ENCODE data around the gene CNN3. TPM values are rescaled to one million over a fixed set of nuclear protein-coding genes. Genes with fewer than 3 reads are reported as not detected.

The CNN3 gene
- total RNA-seq, 4 donors from 2014 or later: 22.4 to 96.2 (median 59.7) TPM

DNA sequence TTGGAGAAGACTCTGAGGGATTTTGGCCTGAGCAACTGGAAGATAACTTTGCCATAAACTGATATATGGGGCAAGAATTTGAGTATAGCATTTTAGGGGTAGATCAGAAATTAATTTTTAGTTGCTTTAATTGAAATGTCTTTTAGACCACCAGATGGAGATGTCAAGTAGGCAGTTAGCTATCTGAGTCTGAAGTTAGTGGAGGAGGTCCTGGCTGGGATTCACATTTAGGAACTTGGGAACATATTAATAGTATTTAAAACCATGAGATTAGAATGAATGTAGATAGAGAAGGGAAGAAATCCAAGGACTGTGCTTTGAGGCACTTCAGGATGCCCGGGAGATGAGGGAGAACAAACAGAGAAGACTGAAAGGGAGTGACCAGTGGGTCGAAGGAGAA is 74.1 kb downstream of the CNN3 start:
- in situ Hi-C loops (cut with MboI; ENCODE audit: low pct_ligation_motif_present in 1 of 4, low pct_unique_long_range_greater_than_20kb in 1 of 4, low sequenced_read_pairs in 3 of 4): loop anchor here (5.0 to 25.0 kb wide), 3 partner anchors 190 to 385 kb away; partner anchors contain the start of gene RWDD3 (in 3 of the 4)
- DNase-seq: no peak
- TF ChIP-seq, protein P1, sequence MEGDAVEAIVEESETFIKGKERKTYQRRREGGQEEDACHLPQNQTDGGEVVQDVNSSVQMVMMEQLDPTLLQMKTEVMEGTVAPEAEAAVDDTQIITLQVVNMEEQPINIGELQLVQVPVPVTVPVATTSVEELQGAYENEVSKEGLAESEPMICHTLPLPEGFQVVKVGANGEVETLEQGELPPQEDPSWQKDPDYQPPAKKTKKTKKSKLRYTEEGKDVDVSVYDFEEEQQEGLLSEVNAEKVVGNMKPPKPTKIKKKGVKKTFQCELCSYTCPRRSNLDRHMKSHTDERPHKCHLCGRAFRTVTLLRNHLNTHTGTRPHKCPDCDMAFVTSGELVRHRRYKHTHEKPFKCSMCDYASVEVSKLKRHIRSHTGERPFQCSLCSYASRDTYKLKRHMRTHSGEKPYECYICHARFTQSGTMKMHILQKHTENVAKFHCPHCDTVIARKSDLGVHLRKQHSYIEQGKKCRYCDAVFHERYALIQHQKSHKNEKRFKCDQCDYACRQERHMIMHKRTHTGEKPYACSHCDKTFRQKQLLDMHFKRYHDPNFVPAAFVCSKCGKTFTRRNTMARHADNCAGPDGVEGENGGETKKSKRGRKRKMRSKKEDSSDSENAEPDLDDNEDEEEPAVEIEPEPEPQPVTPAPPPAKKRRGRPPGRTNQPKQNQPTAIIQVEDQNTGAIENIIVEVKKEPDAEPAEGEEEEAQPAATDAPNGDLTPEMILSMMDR (IDR thresholded peaks at IDR 0.05): no peak
- no peak for TF ChIP-seq POLR2AphosphoS5 (IDR thresholded peaks at IDR 0.05)
- TF ChIP-seq POLR2A (IDR thresholded peaks at IDR 0.05): no peak
- no peak for TF ChIP-seq EP300 (IDR thresholded peaks at IDR 0.05; ENCODE audit: low read depth)
- Histone ChIP-seq H3K9me3 (no peaks in the 10 kb centered on the region), H3K36me3 (no peaks in the 10 kb centered on the region), H3K27me3 (no peaks in the 10 kb centered on the region), H3K4me3 (no peak overlapping the region), H3K4me1 (peaks cover 4 to 22% (median 14%) of the 10 kb centered on the region in 4 donors), H3K27ac (no peak overlapping the region)
- 40 to 46% methylated on average over 2 of the region's 2 CpGs for WGBS, 2 donors (ENCODE audit: low coverage in 1 of 2)
- intact Hi-C loops (cut with DNase I; ENCODE audit: low total_unique reads): no loop called here

DNA sequence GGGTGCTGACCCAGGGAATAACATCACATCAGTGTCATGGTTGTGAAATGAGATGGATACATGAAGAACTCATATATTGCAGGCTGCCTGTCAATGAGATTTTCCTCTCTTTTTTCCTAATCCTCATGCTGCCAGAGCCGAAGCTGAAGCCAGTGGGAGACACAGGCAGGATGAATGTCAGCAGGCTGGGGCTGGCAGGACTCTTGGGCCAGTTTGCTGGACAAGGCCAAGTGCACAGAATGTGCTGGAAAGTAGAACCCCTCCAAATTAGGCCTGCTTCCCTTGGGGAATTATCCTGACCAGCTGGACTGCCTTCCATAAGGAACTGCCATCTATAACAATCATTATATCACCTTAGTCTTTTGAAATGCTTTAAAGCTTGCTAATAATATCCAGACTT is 75.3 kb downstream of the CNN3 start:
- 81% methylated on average over 1 of the region's 1 CpG; no CpG with 5 or more reads in 1 of the 2 donors for WGBS, 2 donors (ENCODE audit: low coverage in 1 of 2)
- no peak for DNase-seq

More for the DNA sequence above, 75.3 kb downstream of the CNN3 start:
- intact Hi-C loops (cut with DNase I; ENCODE audit: low total_unique reads) (no loop called here), in situ Hi-C loops (cut with MboI; ENCODE audit: low pct_ligation_motif_present in 1 of 4, low pct_unique_long_range_greater_than_20kb in 1 of 4, low sequenced_read_pairs in 3 of 4) (loop anchor here (5.0 to 25.0 kb wide), 3 partner anchors 191 to 386 kb away; partner anchors contain the start of gene RWDD3 (in 3 of the 4))
- no peaks in the 10 kb centered on the region for H3K36me3 ChIP-seq
- H3K27me3 ChIP-seq: no peaks in the 10 kb centered on the region
- TF ChIP-seq EP300 (IDR thresholded peaks at IDR 0.05; ENCODE audit: low read depth) (no peak), POLR2A (IDR thresholded peaks at IDR 0.05) (no peak), POLR2AphosphoS5 (IDR thresholded peaks at IDR 0.05) (no peak)
- TF ChIP-seq, protein P1 (IDR thresholded peaks at IDR 0.05): no peak
- no peaks in the 10 kb centered on the region for H3K9me3 ChIP-seq
- peaks cover 4 to 20% (median 14%) of the 10 kb centered on the region in 4 donors for H3K4me1 ChIP-seq
- no peak overlapping the region for H3K27ac ChIP-seq
- no peak overlapping the region for H3K4me3 ChIP-seq

Other genes with a start within 250 kb of the CNN3 start
- 10 to 100 TPM; 20.6 to 60.5 (median 41.8) TPM for gene SLC44A3, start 106.8 kb downstream of the CNN3 start, total RNA-seq
- gene ALG14, start 145.8 kb upstream of the CNN3 start, total RNA-seq: 1 to 10 TPM in 3 of 4 donors, under 1 TPM in 1; 0.40 to 2.3 (median 2.2) TPM
- gene TLCD4, start 190.2 kb upstream of the CNN3 start, total RNA-seq: 10 to 100 TPM in 3 of 4 donors, 1 to 10 TPM in 1; 3.4 to 68.8 (median 43.5) TPM

Measured in transverse colon (tissue), 4 donors.